Measurements from ENCODE around the gene SLC16A12.
"Not testable (repeated sequence)": the region's sequence is repeated elsewhere in the genome, so short reads cannot be mapped to it uniquely, and the experiment has no call there.

Gene SLC16A12

GRCh38 chr10:89392974-89393373 lies 142.4 kb downstream of the SLC16A12 start:
- TF ChIP-seq CTCF (conservative IDR thresholded peaks at IDR 0.05; ENCODE audit: low read depth), result no peak
- ChIA-PET CTCF (interaction anchor here (0.7 kb wide), 1 partner anchor 12 kb away, joined by 4 read pairs; no protein-coding TSS in a partner anchor), POLR2A (ENCODE audit: low non-redundant PET) (interaction anchor here (0.6 to 0.7 kb wide), 2 partner anchors 13 to 322 kb away, joined by 3 to 7 read pairs; no protein-coding TSS in a partner anchor)
- DNase-seq (ENCODE audit: low spot score), result peak; percentile 27
- H3K27ac ChIP-seq, result peak overlapping the region; percentile 72

- TF ChIP-seq CTCF (conservative IDR thresholded peaks at IDR 0.05; ENCODE audit: low read depth), result no peak
- peak; percentile 94 for DNase-seq (ENCODE audit: low spot score)
- ChIA-PET POLR2A (ENCODE audit: low non-redundant PET) (interaction anchor here (0.6 kb wide), 1 partner anchor 12 kb away, joined by 7 read pairs; no protein-coding TSS in a partner anchor), CTCF (interaction anchor here (0.5 to 0.7 kb wide), 2 partner anchors 11 to 146 kb away, joined by 3 to 4 read pairs; no protein-coding TSS in a partner anchor)
- H3K27ac ChIP-seq, result peak within 1 kb of the TSS; percentile 72
Observed at GRCh38 chr10:89391907-89392756, 143.3 kb downstream of the SLC16A12 start, which contains the start of gene IFIT1. IFIT1 (plus strand) TSS chr10:89392623; CDS start chr10:89392713, 90 bp downstream.

- H3K27ac ChIP-seq, result peak overlapping the region; percentile 57
- DNase-seq (ENCODE audit: low spot score); CTCF ChIA-PET; POLR2A ChIA-PET (ENCODE audit: low non-redundant PET): not testable (repeated sequence)
Observed at GRCh38 chr10:89391226-89391576, 144.2 kb downstream of the SLC16A12 start.

- H3K27ac ChIP-seq, result peak overlapping the region; percentile 57; the same call in 1 of the 2 replicates
- POLR2A ChIA-PET (ENCODE audit: low non-redundant PET), result no interaction called here
- no peak for TF ChIP-seq CTCF (conservative IDR thresholded peaks at IDR 0.05; ENCODE audit: low read depth)
- DNase-seq (ENCODE audit: low spot score), result no peak
- CTCF ChIA-PET, result no interaction called here
Observed at GRCh38 chr10:89390476-89391225, 144.7 kb downstream of the SLC16A12 start.

- ChIA-PET POLR2A (ENCODE audit: low non-redundant PET) (no interaction called here), CTCF (interaction anchor here (0.6 to 1.1 kb wide), 6 partner anchors 20 to 700 kb away, joined by 3 to 5 read pairs (median 4); no protein-coding TSS in a partner anchor)
- H3K27ac ChIP-seq, result no peak overlapping the region
- DNase-seq (ENCODE audit: low spot score), result peak; percentile 45
- peak; percentile 46 for TF ChIP-seq CTCF (conservative IDR thresholded peaks at IDR 0.05; ENCODE audit: low read depth)
Observed at GRCh38 chr10:89389254-89389653, 146.1 kb downstream of the SLC16A12 start.

- H3K27ac ChIP-seq, result no peak overlapping the region
- ChIA-PET CTCF (interaction anchor here (0.6 to 1.6 kb wide), 7 partner anchors 19 to 700 kb away, joined by 3 to 5 read pairs (median 4); no protein-coding TSS in a partner anchor), POLR2A (ENCODE audit: low non-redundant PET) (interaction anchor here (0.7 kb wide), 1 partner anchor 125 kb away, joined by 3 read pairs; no protein-coding TSS in a partner anchor)
- TF ChIP-seq CTCF (conservative IDR thresholded peaks at IDR 0.05; ENCODE audit: low read depth), result no peak
- DNase-seq (ENCODE audit: low spot score), result no peak
Observed at GRCh38 chr10:89388806-89389205, 146.6 kb downstream of the SLC16A12 start.

Data from RWPE1 (cell line).